Calu3 (cell line): ENCODE measurements around the gene HM13. TPM values are rescaled to one million over a fixed set of nuclear protein-coding genes. Genes with fewer than 3 reads are reported as not detected.

Experiments
- BruUV-seq: library from RNA; stranded (reverse); fragments of 400-500 nt; replicated peaks from 2 replicates; lab custom pipeline; 2021; lab: Mats Ljungman, UMichigan
- CTCF ChIA-PET: fragments of 300-600 bp; sonication (Branson Sonifier 250); formaldehyde crosslinking; loops from one replicate; lab custom pipeline; 2022; ENCODE audit warnings: antibody characterized with exemption; lab: Charles Lee
- DNase-seq: peaks from one replicate; pipeline ENCODE4 v3.0.0; 2022
- H3K27ac Mint-ChIP-seq: one replicate; pipeline ENCODE4 v1.8.0; 2022; ENCODE audit warnings: mixed read lengths; ENCODE audit not compliant: unreplicated experiment
- H3K27me3 Mint-ChIP-seq: one replicate; pipeline ENCODE4 v1.8.0; 2022; ENCODE audit warnings: mixed read lengths; ENCODE audit not compliant: unreplicated experiment
- H3K36me3 Mint-ChIP-seq: one replicate; pipeline ENCODE4 v1.8.0; 2022; ENCODE audit warnings: mild to moderate bottlenecking, moderate library complexity, mixed read lengths; ENCODE audit not compliant: insufficient read depth, unreplicated experiment
- H3K4me1 Mint-ChIP-seq: one replicate; pipeline ENCODE4 v1.8.0; 2022; ENCODE audit warnings: mild to moderate bottlenecking, low read depth, mixed read lengths; ENCODE audit not compliant: unreplicated experiment
- H3K4me3 Mint-ChIP-seq: one replicate; pipeline ENCODE4 v1.8.0; 2022; ENCODE audit warnings: mild to moderate bottlenecking, low read depth, moderate library complexity, mixed read lengths; ENCODE audit not compliant: unreplicated experiment
- H3K9me3 Mint-ChIP-seq: one replicate; pipeline ENCODE4 v1.8.0; 2022; ENCODE audit warnings: low read depth, mixed read lengths; ENCODE audit not compliant: unreplicated experiment
- CTCF ChIP-seq: fragments of 200-600 bp; IDR thresholded peaks from one replicate; pipeline ENCODE4 v1.8.0; 2022; ENCODE audit warnings: antibody characterized with exemption; ENCODE audit not compliant: unreplicated experiment
- intact Hi-C: fragments of 100-400 bp; cut with micrococcal nuclease; formaldehyde crosslinking; loops from one replicate; pipeline ENCODE4 v1.10.0; 2022; ENCODE audit not compliant: unreplicated experiment
- total RNA-seq: library from RNA; stranded (reverse); gene quantifications from 2 replicates; pipeline ENCODE4 v1.2.3, GENCODE V29; 2022

HM13 gene
- total RNA-seq, 1 experiment from 2014 or later: 342 TPM

- H3K27me3 Mint-ChIP-seq: peaks cover 73% of the 10 kb centered on the region
- H3K4me3 Mint-ChIP-seq: no peak overlapping the region
Observed at GRCh38 chr20:31474097-31474436, 40.2 kb upstream of the HM13 start.

GRCh38 chr20:31474758-31475427 lies 39.3 kb upstream of the HM13 start, which contains the start of the genes DEFB124 and REM1:
Gene DEFB124 (minus strand): TSS chr20:31475127. CDS start chr20:31473013, 2,114 bp downstream.
Gene REM1 (plus strand): TSS chr20:31475288. CDS start chr20:31476446, 1,158 bp downstream.
- BruUV-seq: no TSS peak
- Mint-ChIP-seq H3K4me3 (peak within 1 kb of the TSS; percentile 32), H3K9me3 (no peaks in the 10 kb centered on the region), H3K27me3 (peaks cover 75% of the 10 kb centered on the region), H3K4me1 (no peaks in the 10 kb centered on the region), H3K36me3 (no peaks in the 10 kb centered on the region), H3K27ac (no peak within 1 kb of the TSS)
- intact Hi-C loops: no loop called here
- no peak for TF ChIP-seq CTCF
- CTCF ChIA-PET: interaction anchor here (0.6 to 3.7 kb wide), 3 partner anchors 14 to 811 kb away, joined by 3 to 17 read pairs (median 4); no protein-coding TSS in a partner anchor
- no peak for DNase-seq

More at GRCh38 chr20:31474097-31474436, 40.2 kb upstream of the HM13 start:
- TF ChIP-seq CTCF: no peak
- CTCF ChIA-PET: interaction anchor here (0.6 to 3.7 kb wide), 5 partner anchors 11 to 160 kb away, joined by 3 to 17 read pairs (median 3); no protein-coding TSS in a partner anchor
- no TSS peak for BruUV-seq
- no peaks in the 10 kb centered on the region for H3K9me3 Mint-ChIP-seq
- intact Hi-C loops: no loop called here
- no peaks in the 10 kb centered on the region for H3K4me1 Mint-ChIP-seq
- no peak overlapping the region for H3K27ac Mint-ChIP-seq
- no peaks in the 10 kb centered on the region for H3K36me3 Mint-ChIP-seq
- DNase-seq: no peak

GRCh38 chr20:31475472-31476293 lies 38.6 kb upstream of the HM13 start:
- Mint-ChIP-seq H3K27me3 (peaks cover 76% of the 10 kb centered on the region), H3K36me3 (no peaks in the 10 kb centered on the region), H3K9me3 (no peaks in the 10 kb centered on the region), H3K27ac (no peak overlapping the region), H3K4me1 (no peaks in the 10 kb centered on the region), H3K4me3 (peak overlapping the region; percentile 32)
- intact Hi-C loops: no loop called here
- no peak for DNase-seq
- no peak for TF ChIP-seq CTCF
- no TSS peak for BruUV-seq
- CTCF ChIA-PET: interaction anchor here (0.6 to 3.7 kb wide), 2 partner anchors 28 to 492 kb away, joined by 3 to 17 read pairs; partner anchors contain the start of gene XKR7

GRCh38 chr20:31476294-31476585 lies 38.0 kb upstream of the HM13 start:
- no peaks in the 10 kb centered on the region for H3K4me1 Mint-ChIP-seq
- intact Hi-C loops: no loop called here
- CTCF ChIA-PET: interaction anchor here (0.6 kb wide), 1 partner anchor 491 kb away, joined by 3 read pairs; the partner anchor contains the start of gene XKR7
- H3K4me3 Mint-ChIP-seq: no peak overlapping the region
- no peaks in the 10 kb centered on the region for H3K9me3 Mint-ChIP-seq
- TF ChIP-seq CTCF: no peak
- H3K27me3 Mint-ChIP-seq: peaks cover 81% of the 10 kb centered on the region
- no peak for DNase-seq
- H3K27ac Mint-ChIP-seq: no peak overlapping the region
- no TSS peak for BruUV-seq
- H3K36me3 Mint-ChIP-seq: no peaks in the 10 kb centered on the region
